ENCODE data around the gene EEFSEC. TPM values are rescaled to one million over a fixed set of nuclear protein-coding genes. Genes with fewer than 3 reads are reported as not detected.

EEFSEC gene
- total and polyA plus RNA-seq, 2 experiments from 2014 or later, result 26.7 to 47.9 TPM

GRCh38 chr3:128315313-128315712, 162.0 kb downstream of the EEFSEC start:
- H3K27ac ChIP-seq, result no peak overlapping the region
- peaks cover 13% of the 10 kb centered on the region for H3K4me1 ChIP-seq (ENCODE audit: low read depth)
- no peak for TF ChIP-seq CTCF (IDR thresholded peaks at IDR 0.05; ENCODE audit: low read depth, low read length)
- H3K9me3 ChIP-seq (ENCODE audit: low read depth), result no peaks in the 10 kb centered on the region
- no peaks in the 10 kb centered on the region for H3K27me3 ChIP-seq
- no peak for DNase-seq (ENCODE audit: low read depth in 1 of 2, low spot score in 1 of 2)
- no peak overlapping the region for H3K4me3 ChIP-seq
- no peaks in the 10 kb centered on the region for H3K36me3 ChIP-seq

DNA sequence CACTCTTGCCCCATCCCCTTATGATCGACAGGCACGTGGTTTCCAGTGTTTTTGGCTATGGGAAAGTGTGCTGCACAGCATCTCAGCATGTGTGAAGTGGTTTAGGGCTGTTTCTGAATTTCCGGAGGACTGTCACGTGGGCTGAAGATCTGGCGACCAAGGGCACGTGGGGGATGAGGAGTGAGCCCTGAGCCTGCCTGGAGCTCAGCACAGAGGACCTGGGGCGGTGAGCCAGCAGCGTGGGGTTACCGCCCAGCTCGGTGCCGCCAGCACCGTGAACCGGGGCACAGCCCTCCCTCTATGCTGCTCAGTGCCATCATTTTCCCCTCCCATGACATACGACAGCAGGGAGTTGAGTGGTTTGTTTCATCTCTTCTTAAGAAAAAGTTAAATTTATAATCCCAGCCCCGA, 163.2 kb downstream of the EEFSEC start:
- H3K9me3 ChIP-seq (ENCODE audit: low read depth), result no peaks in the 10 kb centered on the region
- peak in 1 of 2 donors; percentile 66 for DNase-seq (ENCODE audit: low read depth in 1 of 2, low spot score in 1 of 2)
- H3K27me3 ChIP-seq, result no peaks in the 10 kb centered on the region
- H3K27ac ChIP-seq, result no peak overlapping the region
- no peak for TF ChIP-seq CTCF (IDR thresholded peaks at IDR 0.05; ENCODE audit: low read depth, low read length)
- H3K4me1 ChIP-seq (ENCODE audit: low read depth), result peaks cover 1% of the 10 kb centered on the region
- H3K36me3 ChIP-seq, result no peaks in the 10 kb centered on the region
- H3K4me3 ChIP-seq, result no peak overlapping the region

DNA sequence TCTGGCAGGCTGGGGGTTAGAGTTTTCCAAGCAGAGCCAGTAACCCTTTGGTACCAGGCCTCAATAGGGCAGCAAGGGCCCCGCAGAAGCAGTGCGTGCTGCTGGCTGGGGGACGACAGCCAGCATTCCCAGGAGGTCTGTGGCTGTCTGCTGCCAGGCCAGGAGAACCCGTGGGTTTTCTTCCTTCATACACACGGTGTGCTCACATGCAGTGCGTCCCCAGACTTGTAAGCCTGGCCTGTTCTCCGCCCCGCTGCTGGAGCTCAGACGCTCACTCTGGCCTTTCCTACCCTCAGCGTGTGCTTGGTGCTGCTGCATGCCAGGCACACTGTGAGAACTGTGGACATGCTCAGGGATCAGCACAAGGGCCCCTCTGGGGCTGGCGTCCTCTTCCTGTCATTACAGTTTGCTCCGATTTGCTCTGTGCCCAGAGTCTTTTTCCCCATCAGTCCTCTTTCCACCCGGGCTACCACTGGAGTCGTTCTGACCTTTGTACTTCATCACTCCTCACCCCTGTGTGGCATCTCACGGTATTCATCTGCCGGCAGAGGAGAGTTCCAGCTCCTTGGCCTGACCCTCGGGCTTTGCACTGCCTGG, 163.9 kb downstream of the EEFSEC start:
- DNase-seq (ENCODE audit: low read depth in 1 of 2, low spot score in 1 of 2), result no peak
- TF ChIP-seq CTCF (IDR thresholded peaks at IDR 0.05; ENCODE audit: low read depth, low read length), result no peak
- Histone ChIP-seq H3K27ac (no peak overlapping the region), H3K36me3 (no peaks in the 10 kb centered on the region), H3K27me3 (no peaks in the 10 kb centered on the region), H3K9me3 (ENCODE audit: low read depth) (no peaks in the 10 kb centered on the region), H3K4me1 (ENCODE audit: low read depth) (no peaks in the 10 kb centered on the region), H3K4me3 (no peak overlapping the region)

DNA sequence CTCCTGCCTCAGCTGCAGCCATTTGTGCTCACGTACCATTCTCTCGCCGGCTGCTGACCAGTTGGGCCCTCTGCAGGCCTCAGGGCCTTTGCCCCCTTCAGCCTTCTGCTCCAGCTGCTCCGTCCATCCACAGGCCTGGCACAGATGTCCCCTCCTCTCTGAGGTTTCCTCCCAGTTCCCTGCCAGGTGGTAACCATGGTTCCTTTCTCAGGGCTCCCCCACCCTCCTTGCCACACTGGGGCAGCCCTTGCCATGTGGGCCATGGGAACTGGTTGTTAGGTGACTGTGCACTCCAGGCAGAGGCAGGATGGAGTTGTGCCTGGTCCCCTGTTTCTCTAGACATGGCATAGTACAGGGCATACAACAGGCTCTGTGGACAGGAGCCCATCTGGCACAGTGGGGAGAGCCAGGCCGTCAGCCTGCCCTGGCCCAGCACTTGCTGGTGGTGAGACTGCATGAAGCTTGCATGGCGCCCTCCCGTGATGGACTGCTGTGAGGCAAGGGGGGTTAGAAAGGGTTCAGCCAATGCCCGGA, 164.5 kb downstream of the EEFSEC start:
- no peaks in the 10 kb centered on the region for H3K9me3 ChIP-seq (ENCODE audit: low read depth)
- H3K27ac ChIP-seq, result no peak overlapping the region
- TF ChIP-seq CTCF (IDR thresholded peaks at IDR 0.05; ENCODE audit: low read depth, low read length), result no peak
- no peaks in the 10 kb centered on the region for H3K4me1 ChIP-seq (ENCODE audit: low read depth)
- no peak overlapping the region for H3K4me3 ChIP-seq
- peak in 1 of 2 donors; percentile 11 for DNase-seq (ENCODE audit: low read depth in 1 of 2, low spot score in 1 of 2)
- no peaks in the 10 kb centered on the region for H3K36me3 ChIP-seq
- no peaks in the 10 kb centered on the region for H3K27me3 ChIP-seq

DNA sequence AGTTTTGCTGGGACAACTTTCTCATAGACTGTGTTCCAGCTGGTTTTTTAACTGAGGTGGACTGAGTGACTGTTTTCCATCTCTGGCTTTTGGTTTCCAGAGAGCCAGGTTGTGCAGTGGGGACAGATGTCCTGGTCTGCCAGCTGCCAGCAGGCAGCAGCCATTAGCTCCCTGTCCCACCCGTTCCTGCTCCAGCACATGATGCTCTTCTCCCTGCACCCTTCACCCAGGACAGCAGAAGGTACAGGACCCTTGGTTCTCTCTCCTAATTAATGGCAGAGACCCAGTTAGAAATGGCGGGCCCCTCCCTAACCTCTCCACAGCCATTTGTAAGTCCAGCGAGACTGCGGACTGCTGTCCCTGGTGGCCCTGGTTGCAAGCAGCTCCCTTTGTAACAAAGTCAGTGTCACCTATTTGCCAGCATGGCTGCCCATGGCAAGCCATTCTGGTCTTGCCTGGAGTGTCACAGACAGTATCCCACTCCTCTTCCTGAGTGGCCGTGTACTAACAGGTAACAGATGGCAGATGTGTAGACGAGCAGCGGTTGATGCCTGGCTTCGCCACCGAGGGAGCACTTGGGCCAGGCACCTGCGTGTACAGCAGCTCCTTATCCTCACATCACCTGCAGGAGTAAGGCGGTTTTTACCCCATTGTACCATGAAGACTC, 165.1 kb downstream of the EEFSEC start:
- no peaks in the 10 kb centered on the region for H3K9me3 ChIP-seq (ENCODE audit: low read depth)
- no peaks in the 10 kb centered on the region for H3K27me3 ChIP-seq
- H3K36me3 ChIP-seq, result no peaks in the 10 kb centered on the region
- no peak overlapping the region for H3K27ac ChIP-seq
- DNase-seq (ENCODE audit: low read depth in 1 of 2, low spot score in 1 of 2), result no peak
- H3K4me3 ChIP-seq, result no peak overlapping the region
- no peak for TF ChIP-seq CTCF (IDR thresholded peaks at IDR 0.05; ENCODE audit: low read depth, low read length)
- H3K4me1 ChIP-seq (ENCODE audit: low read depth), result peaks cover 6% of the 10 kb centered on the region

Measured in cardiac muscle cell (in vitro differentiated cells and primary cell).